B cell (primary cell): Measurements from ENCODE around the gene XRCC1.

Experiments used
- CTCF ChIP-seq: fragments of 200-600 bp; IDR thresholded peaks from one replicate; pipeline ENCODE4 v1.8.0; 2022; ENCODE audit warnings: antibody characterized with exemption, mild to moderate bottlenecking
- EZH2 ChIP-seq: IDR thresholded peaks from 2 replicates; pipeline ENCODE4 v1.6.1; 2012; ENCODE audit warnings: borderline replicate concordance, low read depth, mild to moderate bottlenecking, moderate library complexity, low read length; ENCODE audit not compliant: insufficient read depth, poor library complexity, severe bottlenecking

- TF ChIP-seq EZH2 (no peak), CTCF (no peak)
Measured at GRCh38 chr19:43575955-43576878, 890 bp upstream of the XRCC1 start.
